Esophagus squamous epithelium (tissue), 5 donors: ENCODE measurements around the gene TBX2. TPM values are rescaled to one million over a fixed set of nuclear protein-coding genes. Genes with fewer than 3 reads are reported as not detected.
"Not testable (repeated sequence)": the region's sequence is repeated elsewhere in the genome, so short reads cannot be mapped to it uniquely, and the experiment has no call there.

ENCODE experiments used
- DNase-seq: peaks from one replicate; lab custom pipeline; 2025; lab: John Stamatoyannopoulos, UW
- H3K27ac ChIP-seq, 4 donors: fragments of 200-600 bp; sonication (generic); one replicate each; pipeline ENCODE4 v1.5.1; 2016 to 2019; ENCODE audit warnings: mild to moderate bottlenecking in 1 of 4
- H3K27me3 ChIP-seq, 4 donors: fragments of 200-600 bp; sonication (generic); 1 replicate in 3 of 4; 2 replicates in 1 of 4; pipeline versions ENCODE4 v1.5.1 to v1.6.0; 2017 to 2021; ENCODE audit warnings: antibody characterized with exemption in 1 of 4
- H3K36me3 ChIP-seq, 3 donors: fragments of 200-600 bp; sonication (generic); one replicate each; pipeline ENCODE4 v1.5.1; 2016 to 2019
- H3K4me1 ChIP-seq, 3 donors: fragments of 200-600 bp; sonication (generic); one replicate each; pipeline ENCODE4 v1.5.1; 2017 to 2019
- H3K4me3 ChIP-seq, 4 donors: fragments of 200-600 bp; sonication (generic); 1 replicate in 3 of 4; 2 replicates in 1 of 4; pipeline ENCODE4 v1.5.1; 2016 to 2019; ENCODE audit warnings: mild to moderate bottlenecking in 2 of 4, moderate library complexity in 1 of 4
- H3K9me3 ChIP-seq, 3 donors: fragments of 200-600 bp; sonication (generic); one replicate each; pipeline ENCODE4 v1.5.1; 2016 to 2019
- POLR2A ChIP-seq, 4 donors: fragments of 450-650 bp; IDR thresholded peaks; one replicate each; pipeline ENCODE4 v1.6.1; 2017; ENCODE audit warnings: antibody characterized with exemption in 4 of 4, mild to moderate bottlenecking in 4 of 4, moderate library complexity in 3 of 4
- WGBS, 2 donors: methylation state at CpG; one replicate each; pipeline ENCODE4 v1.1.5; 2018; 5-methylcytosine and 5-hydroxymethylcytosine counted together
- intact Hi-C: fragments of 100-400 bp; cut with DNase I; formaldehyde crosslinking; loops from one replicate; pipeline ENCODE4 v1.15.0; 2022
- total RNA-seq, 4 donors: library from RNA; depleted of rRNA; stranded (reverse); fragments of >200 nt; gene quantifications; one replicate each; pipeline ENCODE4 v1.1.0, GENCODE V29; 2016
- TF ChIP-seq, protein P1 (sequence below), 6 experiments: fragments of 450-650 bp in 4 of 6; fragments of 200-600 bp in 2 of 6; sonication (generic) in 2 of 6; IDR thresholded peaks; one replicate each; pipeline ENCODE4 v1.5.1; 2016 to 2019; ENCODE audit warnings: antibody characterized with exemption in 6 of 6, mild to moderate bottlenecking in 4 of 6, moderate library complexity in 4 of 6
- donor health status: DM: yes; HTN: yes; CAD: no.

Gene TBX2
- total RNA-seq, 4 donors from 2014 or later, result 2.2 to 13.4 (median 4.2) TPM

DNA sequence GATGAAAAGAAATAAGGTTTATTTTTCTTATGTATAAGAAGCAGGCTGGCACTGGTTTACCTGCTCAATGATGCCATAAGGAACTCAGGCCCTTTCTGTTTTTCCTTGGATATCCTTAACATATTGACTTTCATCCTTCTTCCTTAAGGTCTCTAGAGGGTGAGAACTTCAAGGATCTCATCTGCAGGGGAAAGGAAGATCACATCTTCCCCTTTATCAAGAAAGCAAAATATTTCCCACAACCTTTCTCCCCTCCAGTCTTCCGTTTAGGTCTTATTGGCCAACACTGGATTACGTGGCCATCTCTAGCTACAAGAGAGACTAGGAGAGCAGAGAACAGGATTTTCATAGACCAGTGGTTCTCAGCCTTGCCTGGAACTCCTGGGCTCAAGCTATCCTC lies 48.4 kb downstream of the TBX2 start:
- TF ChIP-seq POLR2A (IDR thresholded peaks at IDR 0.05), result no peak
- TF ChIP-seq, protein P1, sequence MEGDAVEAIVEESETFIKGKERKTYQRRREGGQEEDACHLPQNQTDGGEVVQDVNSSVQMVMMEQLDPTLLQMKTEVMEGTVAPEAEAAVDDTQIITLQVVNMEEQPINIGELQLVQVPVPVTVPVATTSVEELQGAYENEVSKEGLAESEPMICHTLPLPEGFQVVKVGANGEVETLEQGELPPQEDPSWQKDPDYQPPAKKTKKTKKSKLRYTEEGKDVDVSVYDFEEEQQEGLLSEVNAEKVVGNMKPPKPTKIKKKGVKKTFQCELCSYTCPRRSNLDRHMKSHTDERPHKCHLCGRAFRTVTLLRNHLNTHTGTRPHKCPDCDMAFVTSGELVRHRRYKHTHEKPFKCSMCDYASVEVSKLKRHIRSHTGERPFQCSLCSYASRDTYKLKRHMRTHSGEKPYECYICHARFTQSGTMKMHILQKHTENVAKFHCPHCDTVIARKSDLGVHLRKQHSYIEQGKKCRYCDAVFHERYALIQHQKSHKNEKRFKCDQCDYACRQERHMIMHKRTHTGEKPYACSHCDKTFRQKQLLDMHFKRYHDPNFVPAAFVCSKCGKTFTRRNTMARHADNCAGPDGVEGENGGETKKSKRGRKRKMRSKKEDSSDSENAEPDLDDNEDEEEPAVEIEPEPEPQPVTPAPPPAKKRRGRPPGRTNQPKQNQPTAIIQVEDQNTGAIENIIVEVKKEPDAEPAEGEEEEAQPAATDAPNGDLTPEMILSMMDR (IDR thresholded peaks at IDR 0.05), result no peak
- Histone ChIP-seq H3K9me3 (no peaks in the 10 kb centered on the region), H3K4me1 (peaks cover 10 to 17% (median 16%) of the 10 kb centered on the region in 3 donors), H3K4me3 (no peak overlapping the region), H3K27ac (no peak overlapping the region), H3K27me3 (peaks cover 11 to 97% (median 14%) of the 10 kb centered on the region in 4 donors), H3K36me3 (no peaks in the 10 kb centered on the region)
- WGBS, 2 donors, result 79 to 82% methylated on average over 2 of the region's 2 CpGs
- no peak for DNase-seq
- intact Hi-C loops, result no loop called here

DNA sequence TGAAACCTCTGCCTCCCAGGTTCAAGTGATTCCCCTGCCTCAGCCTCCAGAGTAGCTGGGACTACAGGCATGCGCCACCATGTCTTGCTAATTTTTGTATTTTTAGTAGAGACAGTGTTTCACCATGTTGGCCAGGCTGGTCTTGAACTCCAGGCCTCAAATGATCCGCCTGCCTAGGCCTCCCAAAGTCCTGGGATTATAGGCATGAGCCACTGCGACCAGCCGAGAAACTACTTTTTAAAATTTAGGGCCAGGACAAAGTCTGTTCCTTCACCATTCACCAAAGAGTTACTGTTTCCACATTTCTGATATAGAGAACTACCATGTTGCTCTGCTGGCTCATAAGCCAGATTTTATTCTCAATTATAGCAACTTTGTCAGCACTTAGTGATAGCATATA lies 49.5 kb downstream of the TBX2 start:
- H3K4me3 ChIP-seq, intact Hi-C loops, DNase-seq, H3K36me3 ChIP-seq, H3K9me3 ChIP-seq, H3K27ac ChIP-seq: not testable (repeated sequence)
- 93 to 100% methylated on average over 3 to 4 of the region's 4 CpGs for WGBS, 2 donors
- H3K4me1 ChIP-seq, result peaks cover 10 to 18% (median 15%) of the 10 kb centered on the region in 3 donors
- peaks cover 12 to 97% (median 14%) of the 10 kb centered on the region in 4 donors for H3K27me3 ChIP-seq

DNA sequence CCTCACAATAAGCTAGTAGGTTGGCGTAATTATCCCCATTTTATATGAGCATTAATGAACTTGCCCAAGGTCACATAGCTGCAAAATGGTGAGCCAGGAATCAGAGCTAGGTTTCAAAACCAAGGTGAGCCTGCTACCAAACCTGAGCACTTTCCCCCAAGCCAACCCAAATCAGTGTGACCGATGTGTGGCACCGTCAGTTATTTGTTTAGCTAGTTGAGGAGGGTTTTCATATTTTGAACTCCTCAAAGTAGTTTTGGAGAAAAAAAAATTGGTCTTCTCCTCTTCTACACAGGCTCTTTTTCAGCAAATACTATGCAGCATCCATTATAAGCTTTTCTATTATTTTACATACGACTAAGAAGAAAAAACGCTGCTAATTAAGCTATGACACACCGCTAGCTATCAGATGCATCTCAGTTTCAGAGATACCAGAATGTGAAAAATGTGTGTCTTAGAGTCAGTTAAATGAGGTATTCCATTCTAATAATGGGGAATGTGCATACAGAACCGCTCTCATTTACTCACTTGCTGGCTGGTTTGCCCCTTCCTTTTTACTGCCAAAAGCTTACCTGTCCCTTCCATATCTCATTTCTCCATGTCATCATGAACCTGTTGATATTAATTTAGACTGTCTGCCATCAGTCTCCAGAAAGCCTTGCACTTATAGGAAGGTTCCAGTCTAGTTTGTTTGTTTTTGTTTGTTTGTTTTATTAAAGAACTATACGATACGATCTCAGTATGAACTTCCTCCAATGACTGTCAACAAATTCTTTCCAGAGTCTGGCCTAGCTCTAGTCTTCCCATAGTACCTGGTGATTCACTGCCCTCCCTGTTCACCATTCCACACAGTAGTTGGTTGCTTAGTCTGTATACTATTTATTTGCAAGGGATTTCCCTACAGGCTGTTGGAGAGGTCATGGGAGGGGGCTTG lies 50.3 kb downstream of the TBX2 start:
- H3K9me3 ChIP-seq, result no peaks in the 10 kb centered on the region
- TF ChIP-seq, protein P1 (IDR thresholded peaks at IDR 0.05), result no peak
- TF ChIP-seq POLR2A (IDR thresholded peaks at IDR 0.05), result no peak
- peaks cover 17 to 97% (median 22%) of the 10 kb centered on the region in 4 donors for H3K27me3 ChIP-seq
- H3K27ac ChIP-seq, result no peak overlapping the region
- H3K4me1 ChIP-seq, result peaks cover 10 to 26% (median 13%) of the 10 kb centered on the region in 3 donors
- no peaks in the 10 kb centered on the region for H3K36me3 ChIP-seq
- DNase-seq, result no peak
- no peak overlapping the region for H3K4me3 ChIP-seq
- WGBS, 2 donors, result 81 to 89% methylated on average over 9 of the region's 9 CpGs
- intact Hi-C loops, result no loop called here

DNA sequence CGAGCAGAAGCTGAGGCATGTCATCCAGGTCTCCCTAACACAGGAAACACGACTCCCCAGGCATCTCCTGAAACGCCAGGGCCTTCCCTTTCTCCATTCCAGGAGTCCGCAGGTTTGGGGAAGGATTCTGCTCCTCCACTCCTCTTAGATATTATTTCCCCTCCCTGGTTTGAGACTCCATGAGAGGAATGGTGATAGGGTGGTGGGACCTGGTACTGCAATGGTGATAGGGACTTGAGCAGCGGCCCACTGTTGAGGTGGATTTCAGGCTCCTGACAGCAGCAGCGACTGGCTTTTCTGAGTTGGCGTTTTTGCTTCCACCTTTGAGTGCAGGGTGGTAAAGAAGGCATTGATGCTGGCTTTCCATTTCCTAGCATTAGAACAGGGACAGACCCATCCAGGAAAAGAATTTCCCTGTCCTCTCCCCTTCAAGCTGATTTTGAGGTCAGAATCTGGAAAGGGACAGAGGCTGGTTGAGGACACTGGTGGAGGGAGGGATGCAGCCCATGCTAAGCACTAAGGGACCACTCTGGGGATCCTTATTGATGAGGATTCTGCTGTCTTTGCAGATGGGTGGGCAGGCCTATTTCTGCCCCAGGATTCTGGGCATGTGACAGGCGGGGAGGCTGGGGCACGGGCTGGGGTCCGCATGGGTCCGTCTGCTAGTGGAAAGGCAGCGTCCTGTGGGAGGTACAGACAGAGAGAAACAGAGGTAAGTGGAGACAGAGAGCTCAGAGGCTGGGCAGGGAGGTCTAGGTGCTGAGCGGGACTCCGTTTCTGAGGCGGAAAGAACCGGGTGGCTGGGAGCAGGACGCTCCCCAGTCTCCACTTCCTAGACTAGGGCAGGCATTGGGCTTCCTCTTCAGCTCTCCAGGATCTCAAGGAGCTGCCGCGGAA lies 51.2 kb downstream of the TBX2 start:
- 74 to 84% methylated on average over 11 to 15 of the region's 19 CpGs for WGBS, 2 donors
- Histone ChIP-seq H3K27me3 (peaks cover 22 to 97% (median 29%) of the 10 kb centered on the region in 4 donors), H3K4me3 (peak overlapping the region in 1 of 4 donors; percentile 63), H3K27ac (no peak overlapping the region), H3K4me1 (peaks cover 10 to 26% (median 13%) of the 10 kb centered on the region in 3 donors), H3K36me3 (no peaks in the 10 kb centered on the region), H3K9me3 (no peaks in the 10 kb centered on the region)
- TF ChIP-seq POLR2A (IDR thresholded peaks at IDR 0.05), result no peak
- TF ChIP-seq, protein P1 (IDR thresholded peaks at IDR 0.05), result no peak
- no peak for DNase-seq
- intact Hi-C loops, result no loop called here

DNA sequence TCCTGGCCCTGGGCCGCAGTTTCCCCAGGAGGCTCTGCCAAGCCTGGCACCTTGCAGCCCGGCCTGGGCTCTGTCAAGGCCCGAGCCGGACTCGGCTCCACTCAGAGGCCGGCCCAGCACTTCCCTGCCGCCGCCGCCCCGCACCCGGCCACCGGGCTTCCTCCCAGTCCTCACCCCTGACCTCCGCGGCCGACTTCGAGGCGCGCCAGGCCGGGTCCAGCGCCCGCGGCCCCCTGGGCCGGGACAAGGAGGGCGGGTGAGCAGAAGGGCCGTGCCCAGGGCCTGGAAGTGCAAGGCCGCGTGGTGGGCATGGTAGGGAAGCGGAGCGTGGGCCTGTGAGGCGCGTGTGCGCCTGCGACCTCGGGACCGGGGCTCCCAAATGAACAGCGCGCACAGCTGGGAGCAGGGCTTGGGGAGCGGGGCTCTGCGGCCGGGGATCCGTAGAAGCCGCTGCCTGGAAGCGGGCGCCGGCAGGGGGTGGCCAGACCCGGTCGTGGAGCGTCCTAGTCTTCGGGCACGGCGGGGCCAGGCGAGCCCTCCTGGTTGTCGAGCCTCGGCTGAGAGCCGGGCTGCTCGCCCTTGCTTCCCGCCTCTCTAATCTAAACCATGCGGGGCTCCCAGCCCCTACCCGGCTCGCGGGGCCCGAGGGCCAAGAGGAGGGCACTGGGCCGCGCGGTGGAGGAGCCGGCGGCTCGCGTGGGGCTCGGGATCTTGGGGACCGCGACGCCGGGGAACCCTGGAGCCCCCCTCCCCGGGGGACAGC lies 52.1 kb downstream of the TBX2 start:
- Histone ChIP-seq H3K4me3 (peak overlapping the region in 3 of 4 donors; percentile 11 to 63 (median 38)), H3K27ac (no peak overlapping the region), H3K27me3 (peaks cover 22 to 99% (median 33%) of the 10 kb centered on the region in 4 donors), H3K4me1 (peaks cover 10 to 29% (median 13%) of the 10 kb centered on the region in 3 donors), H3K9me3 (no peaks in the 10 kb centered on the region), H3K36me3 (no peaks in the 10 kb centered on the region)
- WGBS, 2 donors, result 0 to 30% methylated on average over 2 to 13 of the region's 75 CpGs
- intact Hi-C loops, result no loop called here
- DNase-seq, result no peak
- TF ChIP-seq, protein P1 (IDR thresholded peaks at IDR 0.05), result no peak
